ENCODE measurements around the gene CACNB2. TPM values are rescaled to one million over a fixed set of nuclear protein-coding genes. Genes with fewer than 3 reads are reported as not detected.

Gene CACNB2
- total RNA-seq, 6 experiments from 2014 or later: not detected

DNA sequence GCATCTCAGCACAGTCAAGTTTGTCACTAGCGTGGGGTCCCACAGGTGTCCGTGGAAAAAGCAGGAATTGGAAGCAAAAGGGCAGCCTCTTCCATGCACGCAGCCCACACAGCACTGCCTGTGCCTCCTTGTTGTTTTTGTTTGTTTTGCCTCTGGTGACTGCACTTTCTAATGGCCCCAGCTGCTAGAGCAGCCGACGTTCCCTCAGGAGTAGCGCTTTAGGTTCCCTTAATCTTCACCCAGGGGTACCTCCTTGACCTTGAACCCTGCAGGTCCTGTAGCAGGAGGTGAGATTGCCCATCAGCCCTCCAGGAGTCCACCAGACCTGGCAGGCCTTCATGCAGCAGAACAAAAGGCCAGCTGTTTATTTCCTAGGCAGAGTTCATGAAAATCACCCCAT, 210.1 kb downstream of the CACNB2 start:
- no peak overlapping the region for H3K4me3 Mint-ChIP-seq
- TF ChIP-seq CTCF (IDR thresholded peaks at IDR 0.05): no peak
- H3K27me3 Mint-ChIP-seq (ENCODE audit: insufficient read depth): peaks cover 2% of the 10 kb centered on the region
- no peak overlapping the region for H3K27ac Mint-ChIP-seq
- H3K4me1 Mint-ChIP-seq (ENCODE audit: low read depth): no peaks in the 10 kb centered on the region
- H3K9me3 Mint-ChIP-seq: peaks cover 6% of the 10 kb centered on the region; the same call in 1 of the 2 replicates
- no peaks in the 10 kb centered on the region for H3K36me3 Mint-ChIP-seq (ENCODE audit: low read depth)
- DNase-seq: no peak

GRCh38 chr10:18351421-18351820, 211.2 kb downstream of the CACNB2 start:
- H3K27ac Mint-ChIP-seq: no peak overlapping the region
- H3K27me3 Mint-ChIP-seq (ENCODE audit: insufficient read depth): peaks cover 2% of the 10 kb centered on the region
- H3K4me3 Mint-ChIP-seq: no peak overlapping the region
- H3K4me1 Mint-ChIP-seq (ENCODE audit: low read depth): no peaks in the 10 kb centered on the region
- peaks cover 13% of the 10 kb centered on the region; the same call in 1 of the 2 replicates for H3K9me3 Mint-ChIP-seq
- H3K36me3 Mint-ChIP-seq (ENCODE audit: low read depth): no peaks in the 10 kb centered on the region
- DNase-seq: no peak
- no peak for TF ChIP-seq CTCF (IDR thresholded peaks at IDR 0.05)

DNA sequence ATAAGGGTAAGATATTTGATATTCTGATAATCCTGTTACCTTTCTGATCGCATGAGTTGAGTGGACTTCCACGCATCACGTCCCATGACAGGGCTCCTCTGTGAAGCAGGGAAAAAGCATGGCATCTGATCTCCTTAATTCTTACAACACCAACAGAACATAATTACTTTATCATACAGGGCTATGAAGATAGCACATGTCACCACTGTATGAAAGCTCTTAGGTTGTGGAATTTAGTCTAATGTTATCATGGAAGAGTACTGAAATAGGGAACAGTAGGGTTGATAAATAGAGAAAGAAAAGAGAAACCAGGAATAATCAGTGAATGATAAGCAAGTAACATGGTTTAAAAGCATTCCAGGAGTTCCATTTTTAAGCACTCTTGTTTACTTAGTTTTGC, 212.0 kb downstream of the CACNB2 start:
- TF ChIP-seq CTCF (IDR thresholded peaks at IDR 0.05): no peak
- no peak overlapping the region for H3K4me3 Mint-ChIP-seq
- no peak overlapping the region for H3K27ac Mint-ChIP-seq
- DNase-seq: no peak
- peaks cover 16% of the 10 kb centered on the region; the same call in 1 of the 2 replicates for H3K9me3 Mint-ChIP-seq
- no peaks in the 10 kb centered on the region for H3K36me3 Mint-ChIP-seq (ENCODE audit: low read depth)
- no peaks in the 10 kb centered on the region for H3K4me1 Mint-ChIP-seq (ENCODE audit: low read depth)
- peaks cover 2% of the 10 kb centered on the region for H3K27me3 Mint-ChIP-seq (ENCODE audit: insufficient read depth)

- no peak overlapping the region for H3K27ac Mint-ChIP-seq
- H3K4me1 Mint-ChIP-seq (ENCODE audit: low read depth): no peaks in the 10 kb centered on the region
- peaks cover 29% of the 10 kb centered on the region for H3K9me3 Mint-ChIP-seq
- no peaks in the 10 kb centered on the region; the same call in 1 of the 2 replicates for H3K36me3 Mint-ChIP-seq (ENCODE audit: low read depth)
- DNase-seq: no peak
- peaks cover 3% of the 10 kb centered on the region; the same call in 1 of the 2 replicates for H3K27me3 Mint-ChIP-seq (ENCODE audit: insufficient read depth)
- no peak for TF ChIP-seq CTCF (IDR thresholded peaks at IDR 0.05)
- H3K4me3 Mint-ChIP-seq: no peak overlapping the region
Observed at GRCh38 chr10:18359812-18360211, 219.6 kb downstream of the CACNB2 start.

- Mint-ChIP-seq H3K27me3 (ENCODE audit: insufficient read depth) (peaks cover 5% of the 10 kb centered on the region; the same call in 1 of the 2 replicates), H3K36me3 (ENCODE audit: low read depth) (no peaks in the 10 kb centered on the region; the same call in 1 of the 2 replicates), H3K4me1 (ENCODE audit: low read depth) (no peaks in the 10 kb centered on the region; the same call in 1 of the 2 replicates), H3K27ac (no peak overlapping the region), H3K4me3 (no peak overlapping the region), H3K9me3 (peaks cover 12% of the 10 kb centered on the region)
- no peak for TF ChIP-seq CTCF (IDR thresholded peaks at IDR 0.05)
- no peak for DNase-seq
Observed at GRCh38 chr10:18362892-18363291, 222.7 kb downstream of the CACNB2 start.

Data from HFFc6 (cell line).